CD4-positive, alpha-beta T cell treated with Interleukin-2 at 100 ng/mL for 4 hours (primary cell): Measurements from ENCODE around the gene ZNF469.

Experiments used
- DNase-seq: peaks from one replicate; pipeline ENCODE4 v3.0.0-alpha.2; 2020; ENCODE audit warnings: low spot score

Gene ZNF469

DNA sequence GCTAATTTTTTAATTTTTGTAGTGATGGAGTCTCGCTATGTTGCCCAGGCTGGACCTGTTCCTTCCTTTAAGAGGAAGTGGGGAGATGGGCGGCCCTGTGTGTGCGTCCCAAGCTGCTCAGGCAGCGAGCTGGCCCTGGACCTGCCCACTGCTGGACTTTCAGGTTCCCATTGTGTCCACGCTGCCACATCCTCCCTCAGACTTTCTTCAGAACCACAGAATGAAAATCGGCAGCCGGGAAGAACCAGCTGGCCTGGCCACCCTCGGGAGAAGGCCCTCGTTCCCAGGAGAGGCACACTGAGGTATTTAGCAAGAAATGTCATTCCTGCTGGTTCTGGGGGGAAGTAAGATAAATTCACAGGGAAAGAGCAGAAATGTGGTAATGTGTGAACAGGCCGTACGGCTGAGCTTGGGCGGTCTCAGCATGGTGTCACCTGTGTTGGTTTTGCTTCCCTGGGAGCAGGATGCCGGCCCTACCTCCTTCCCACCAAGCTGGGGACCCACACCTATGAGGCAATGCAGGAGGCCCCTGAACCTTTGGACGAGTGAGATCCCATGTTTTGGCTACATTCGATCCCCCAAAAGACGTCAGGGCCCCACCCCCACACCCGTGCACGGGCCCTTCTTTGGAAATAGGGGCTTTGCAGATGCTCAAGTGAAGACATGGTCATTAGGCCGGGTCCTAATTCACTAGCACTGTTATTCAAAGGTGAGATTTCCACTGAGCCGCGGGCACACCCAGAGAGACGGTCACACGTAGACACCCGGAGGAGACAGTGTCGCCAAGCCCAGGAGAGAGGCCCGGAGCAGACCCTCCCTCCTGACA lies 35.9 kb upstream of the ZNF469 start:
- DNase-seq, result no peak

DNA sequence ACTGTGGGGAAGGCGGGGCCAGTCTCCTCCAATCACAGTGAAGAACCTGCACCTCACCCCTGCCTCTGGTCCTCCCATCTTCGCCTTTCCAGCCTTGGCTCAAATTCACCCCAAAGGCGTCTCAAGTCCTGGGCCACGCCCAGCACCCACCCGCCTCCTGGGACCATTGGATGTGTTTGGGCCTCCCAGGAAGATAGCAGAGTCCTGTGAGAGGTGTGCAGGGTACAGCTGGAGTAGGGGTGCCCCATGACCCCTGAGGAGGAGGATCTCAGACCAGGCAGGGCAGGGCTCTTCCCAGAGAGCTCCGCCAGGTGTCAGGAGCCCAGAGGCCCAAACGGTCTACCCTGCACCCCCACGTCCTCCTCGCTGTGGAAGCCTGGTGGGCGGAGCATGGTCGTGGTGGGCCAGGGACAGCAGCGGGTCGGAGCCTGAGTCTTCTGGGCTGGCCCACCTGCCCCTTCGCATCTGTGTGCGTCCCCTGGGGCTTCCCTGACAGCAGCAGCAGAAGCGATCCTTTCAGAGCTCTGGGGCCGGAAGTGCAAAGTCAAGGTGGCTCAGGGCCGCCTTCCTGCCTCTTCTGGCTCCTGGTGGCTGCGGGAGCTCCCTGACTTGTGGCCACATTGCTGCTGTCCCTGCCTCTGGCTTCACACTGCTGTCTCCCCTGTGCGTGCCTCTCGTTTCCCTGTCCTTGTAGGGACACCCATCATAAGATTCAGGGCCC lies 34.9 kb upstream of the ZNF469 start:
- no peak for DNase-seq

GRCh38 chr16:88348377-88349152 lies 34.2 kb upstream of the ZNF469 start:
- DNase-seq, result no peak

- DNase-seq, result no peak
Observed at GRCh38 chr16:88349153-88349902, 33.4 kb upstream of the ZNF469 start.

DNA sequence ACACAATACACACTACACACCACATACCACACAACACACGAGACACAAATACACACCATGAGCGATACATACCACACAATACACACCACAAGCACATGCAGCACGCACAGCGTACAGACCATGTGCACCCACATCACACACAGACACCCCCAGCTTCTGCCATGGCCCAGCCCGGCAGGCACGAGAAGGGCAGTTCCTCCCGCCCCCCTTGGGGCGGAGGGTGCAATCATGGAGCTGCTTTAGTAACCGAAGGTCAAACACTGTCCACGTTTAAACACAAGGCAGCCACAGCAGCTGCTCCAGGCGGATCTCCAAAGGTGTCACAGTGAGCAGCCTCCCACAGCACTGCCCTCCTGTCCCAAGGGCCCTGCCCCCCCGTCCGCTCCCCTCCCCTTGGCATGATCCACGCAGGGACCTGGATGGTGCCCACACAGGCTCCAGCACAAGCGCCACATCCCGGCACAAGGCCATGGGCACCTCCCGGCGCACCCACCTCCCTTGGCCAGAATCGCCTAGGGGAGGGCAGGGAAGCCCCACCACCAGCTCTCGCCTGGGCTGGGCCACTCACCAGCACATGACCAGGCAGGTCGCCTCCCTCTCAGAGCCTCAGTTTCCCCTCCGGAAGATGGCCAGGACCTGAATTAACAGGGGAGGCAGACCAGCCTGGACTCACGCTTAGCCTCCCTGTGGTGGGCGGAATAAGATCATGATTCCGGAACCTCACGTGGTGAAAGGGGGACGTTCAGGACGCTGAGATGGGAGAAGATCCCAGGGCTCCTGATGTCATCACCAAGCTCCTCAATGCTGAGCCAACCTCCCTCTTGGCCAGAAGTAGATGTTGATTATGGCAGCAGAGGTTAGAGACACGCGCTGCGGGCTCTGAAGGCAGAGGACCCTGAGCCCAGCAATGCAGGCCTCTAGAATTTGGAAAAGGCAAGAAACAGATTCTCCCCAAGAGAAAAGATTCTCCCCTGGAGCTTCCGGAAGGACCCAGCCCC lies 32.6 kb upstream of the ZNF469 start:
- DNase-seq, result no peak

GRCh38 chr16:88350922-88351321 lies 31.8 kb upstream of the ZNF469 start:
- no peak for DNase-seq

DNA sequence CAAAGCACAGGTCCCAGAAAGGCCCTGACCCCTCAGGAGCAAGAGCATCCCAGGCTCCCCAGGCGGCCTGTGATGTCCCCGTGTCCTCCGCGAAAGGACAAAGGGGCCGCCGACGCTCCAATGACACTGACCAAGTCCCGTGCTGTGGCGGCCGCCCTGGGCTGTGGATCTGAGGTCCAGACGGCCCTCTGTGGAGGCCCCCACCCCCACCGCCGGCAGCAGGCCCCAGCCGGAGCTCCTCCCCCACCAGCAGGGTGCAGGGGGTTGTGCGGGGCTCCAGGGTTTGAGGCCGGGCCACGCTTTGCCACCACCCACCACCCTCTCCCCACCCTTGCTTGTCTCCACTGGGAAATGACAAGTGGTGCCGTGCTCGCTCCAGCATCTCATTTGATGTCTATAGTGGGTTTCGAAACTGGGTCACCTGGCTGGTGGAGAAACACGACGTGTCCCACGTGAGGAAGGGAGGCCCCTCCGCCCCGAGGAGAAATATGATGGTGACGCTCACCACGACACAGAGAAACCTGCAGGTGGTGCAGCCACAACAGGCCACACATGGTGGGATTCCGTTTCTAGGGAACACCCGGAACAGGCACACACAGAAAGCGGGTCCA lies 31.2 kb upstream of the ZNF469 start:
- no peak for DNase-seq

- no peak for DNase-seq
Observed at GRCh38 chr16:88352261-88353200, 30.2 kb upstream of the ZNF469 start.

- DNase-seq, result no peak
Observed at GRCh38 chr16:88353232-88353631, 29.5 kb upstream of the ZNF469 start.

DNA sequence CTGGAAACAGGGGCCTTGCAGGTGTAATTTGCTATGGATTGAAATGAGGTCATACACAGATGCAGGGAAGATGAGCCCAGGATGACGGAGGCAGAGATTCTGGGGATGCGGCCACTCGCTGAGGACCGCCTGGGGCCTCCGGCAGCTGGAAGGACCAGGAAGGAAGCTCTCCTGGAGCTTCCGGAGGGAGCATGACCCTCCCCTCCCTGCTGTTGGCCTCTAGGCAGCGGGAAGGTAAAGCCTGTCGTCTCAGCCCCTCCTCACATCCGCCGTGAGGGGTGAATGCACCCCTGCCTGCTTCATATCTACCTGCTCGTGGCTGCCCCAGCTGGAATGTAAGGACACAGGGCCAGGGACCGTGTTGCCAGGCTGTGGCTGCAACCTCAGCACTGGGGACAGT lies 29.1 kb upstream of the ZNF469 start:
- no peak for DNase-seq

DNA sequence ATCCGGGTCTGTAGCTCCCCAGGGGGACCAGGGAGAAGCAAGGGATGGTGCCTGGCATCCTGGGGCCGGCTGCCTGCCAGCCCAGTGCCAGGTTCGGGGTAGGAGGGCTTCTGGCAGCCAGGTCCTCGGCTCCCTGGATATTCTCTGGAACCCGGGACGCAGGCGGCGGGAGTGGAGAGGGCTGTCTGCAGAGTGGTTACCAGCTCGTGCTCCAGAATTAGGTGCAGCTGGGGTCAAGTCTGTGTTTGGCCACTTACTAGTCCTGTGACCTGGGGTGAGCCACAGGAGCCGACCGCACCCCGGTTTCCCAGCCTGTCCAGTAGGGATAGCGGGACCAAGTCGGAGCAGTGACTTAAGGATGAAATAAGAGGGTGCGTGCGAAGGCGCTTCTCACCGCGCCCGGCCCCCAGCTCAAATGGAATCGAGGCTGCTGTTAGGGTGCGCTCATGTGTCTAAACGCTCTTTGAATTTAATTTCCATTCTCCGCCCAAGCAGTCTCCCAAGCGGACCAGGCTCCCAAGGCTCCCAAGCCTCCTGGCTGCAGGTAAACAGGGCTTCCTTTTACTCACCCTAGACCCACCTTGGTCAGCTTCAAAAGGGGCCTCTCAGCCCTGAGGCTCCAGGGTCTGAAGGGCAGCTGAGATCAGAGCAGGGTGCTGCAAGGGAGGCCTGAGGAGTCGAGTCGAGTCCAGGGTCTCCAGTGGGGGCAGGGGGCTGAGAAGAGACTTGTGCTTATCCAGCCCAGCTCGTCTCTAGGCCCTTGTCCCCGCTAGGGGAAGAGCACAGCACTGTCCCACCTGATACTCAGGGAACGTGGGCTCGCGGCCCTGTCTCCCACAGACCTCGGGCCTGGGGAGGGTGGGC lies 28.3 kb upstream of the ZNF469 start:
- DNase-seq, result no peak

GRCh38 chr16:88355093-88355388 lies 27.7 kb upstream of the ZNF469 start:
- DNase-seq, result no peak

- no peak for DNase-seq
Observed at GRCh38 chr16:88355389-88356123, 27.2 kb upstream of the ZNF469 start.

GRCh38 chr16:88356124-88356726 lies 26.5 kb upstream of the ZNF469 start:
- no peak for DNase-seq

DNA sequence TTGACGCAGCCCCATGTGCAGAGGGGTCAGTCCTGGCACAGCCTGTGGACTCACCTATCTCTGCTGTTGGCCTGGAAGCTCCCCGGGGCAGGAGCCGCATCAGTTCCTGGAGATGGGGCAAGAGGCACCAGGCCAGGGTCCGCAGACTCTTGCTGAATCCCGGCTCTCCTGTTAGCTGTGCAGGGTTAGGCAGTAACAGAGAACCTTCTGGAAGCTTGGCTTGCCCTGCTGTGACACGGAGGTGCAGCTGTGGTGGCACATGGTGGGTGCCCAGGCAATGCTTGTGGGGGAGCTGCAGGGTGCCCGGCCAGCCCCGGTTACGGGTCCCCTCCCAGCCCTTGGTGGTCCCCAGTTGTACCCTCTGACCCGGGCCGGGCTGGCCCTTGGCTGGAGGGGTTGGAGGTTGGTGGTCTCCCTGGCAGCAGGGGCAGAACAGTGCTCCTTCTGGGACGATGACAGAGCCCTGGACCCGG lies 26.0 kb upstream of the ZNF469 start:
- DNase-seq, result no peak

DNA sequence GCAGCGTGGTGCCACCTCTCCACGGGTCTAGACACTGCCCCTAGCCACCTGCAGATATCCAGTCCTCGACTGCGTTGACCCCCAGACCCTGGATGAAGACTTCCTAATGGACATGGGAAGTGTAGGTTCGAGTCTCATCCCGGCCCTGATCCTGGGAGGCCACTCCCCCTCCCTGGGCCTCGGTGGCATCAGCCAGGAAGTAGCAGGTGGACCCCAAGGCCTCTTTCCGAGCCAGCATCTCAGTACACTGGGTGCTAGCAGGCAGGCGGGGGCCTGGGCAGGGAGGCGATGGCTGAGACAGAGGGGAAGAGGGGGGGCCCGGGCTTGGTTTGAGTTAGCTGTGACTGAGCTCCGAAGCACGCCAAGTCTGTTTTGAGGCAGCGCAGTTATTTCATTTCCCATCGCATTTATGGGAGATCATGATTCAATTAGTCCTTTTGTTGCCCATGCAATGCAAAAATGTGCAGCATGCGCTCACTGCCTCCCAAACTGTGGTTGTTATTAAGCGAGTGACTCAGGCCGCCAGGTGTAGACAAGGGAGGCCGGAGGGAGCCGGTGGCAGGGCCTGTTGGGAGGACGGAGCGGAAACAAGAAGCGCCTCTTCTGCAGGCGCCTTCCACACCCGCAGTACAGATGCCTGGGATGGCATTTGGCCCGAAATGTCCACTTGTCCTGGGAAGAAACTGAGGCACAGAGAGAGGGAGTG lies 25.3 kb upstream of the ZNF469 start:
- DNase-seq, result no peak

GRCh38 chr16:88358023-88358420 lies 24.7 kb upstream of the ZNF469 start:
- no peak for DNase-seq
